ENCODE results near the gene NOTCH4. TPM values are rescaled to one million over a fixed set of nuclear protein-coding genes. Genes with fewer than 3 reads are reported as not detected.
A peak's percentile ranks its signal among the peaks of the same experiment; 100 is the strongest.

Gene NOTCH4
- total and polyA plus RNA-seq, 9 of the 15 experiments (the other 6 are each of a cell fraction or from before 2014, with no cell fraction given) = 0.24 to 4.3 (median 1.7) TPM

DNA sequence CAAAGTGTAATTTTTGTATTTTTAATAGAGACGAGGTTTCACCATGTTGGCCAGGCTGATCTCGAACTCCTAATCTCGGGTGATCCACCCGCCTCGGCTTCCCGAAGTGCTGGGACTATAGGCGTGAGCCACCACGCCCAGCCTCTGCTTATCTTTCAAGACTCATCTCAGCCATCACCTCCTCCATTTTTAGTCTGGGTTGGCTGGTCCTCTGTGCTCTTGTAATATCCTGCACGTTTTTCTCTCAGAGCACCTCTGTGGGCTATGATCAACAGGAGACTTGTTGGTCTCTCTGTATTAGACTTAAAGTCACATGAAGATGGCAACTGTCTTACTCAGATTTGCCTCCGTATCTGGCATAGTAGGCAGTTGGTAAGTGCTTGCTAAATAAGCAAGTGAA, 7.6 kb downstream of the NOTCH4 start:
- no peaks in the 10 kb centered on the region for H3K9me3 ChIP-seq (replicated peaks; ENCODE audit: control insufficient read depth, insufficient read depth, low read depth, low read length)
- FAIRE-seq = peak; percentile 61
- under 1% methylated on average over 10 of the region's 10 CpGs for WGBS (ENCODE audit: insufficient coverage, low coverage, missing lambda C conversion rate)
- H3K4me3 ChIP-seq = no peak overlapping the region
- POLR2A ChIA-PET = no interaction called here
- peak; percentile 67 for ATAC-seq
- in situ Hi-C loops (cut with MboI) = no loop called here
- H3K27ac ChIP-seq (ENCODE audit: extremely low read depth, low read depth, low read length) = no peak overlapping the region
- no peaks in the 10 kb centered on the region for H3K36me3 ChIP-seq (ENCODE audit: control insufficient read depth, insufficient read depth, low read length)
- intact Hi-C loops (cut with micrococcal nuclease) = no loop called here
- H3K9ac ChIP-seq (ENCODE audit: insufficient read depth in 1 of 2, low read depth in 2 of 2, low read length in 2 of 2) = no peak overlapping the region
- no peaks in the 10 kb centered on the region for H3K9me1 ChIP-seq (ENCODE audit: control insufficient read depth, insufficient read depth, low read length)
- H3K4me1 ChIP-seq (replicated peaks in 1 of 2; ENCODE audit: control insufficient read depth in 2 of 2, insufficient read depth in 2 of 2, low read length in 2 of 2) = peaks cover 8 to 16% of the 10 kb centered on the region in 2 experiments; a peak in 4 of 5 replicates
- peak in 3 of 4 experiments; percentile 47 to 73 (median 56) for DNase-seq (ENCODE audit: extremely low read depth in 1 of 4, low spot score in 3 of 4)
- H3K4me2 ChIP-seq (ENCODE audit: insufficient read depth, low read length) = no peak overlapping the region
- peaks cover 12 to 39% of the 10 kb centered on the region in 2 experiments; a peak in 4 of 5 replicates for H3K27me3 ChIP-seq (ENCODE audit: control insufficient read depth in 2 of 2, insufficient read depth in 2 of 2, low read length in 2 of 2)
- no TSS peak for BruUV-seq (replicated peaks)
- CTCF ChIA-PET (ENCODE audit: low intra/inter-chr PET ratio) = no interaction called here
- no peaks in the 10 kb centered on the region; the same call in 1 of the 2 replicates for H4K20me1 ChIP-seq (replicated peaks; ENCODE audit: control insufficient read depth, insufficient read depth, low read length)
- H2AFZ ChIP-seq (ENCODE audit: low read depth, low read length) = peak overlapping the region; percentile 57
- no peaks in the 10 kb centered on the region for H3K79me2 ChIP-seq (ENCODE audit: control insufficient read depth, insufficient read depth, low read length)
- TF ChIP-seq FOXJ3 (CRISPR knock-in tag; IDR thresholded peaks at IDR 0.05) (no peak), RBM34 (IDR thresholded peaks at IDR 0.05; ENCODE audit: borderline replicate concordance, insufficient read depth, low read length) (no peak), ZNF384 (IDR thresholded peaks at IDR 0.05; ENCODE audit: low read depth, low read length) (no peak), ZSCAN32 (CRISPR knock-in tag; IDR thresholded peaks at IDR 0.05) (no peak), SMAD3 (CRISPR knock-in tag; conservative IDR thresholded peaks at IDR 0.05) (peak; percentile 66; the same call in 1 of the 2 replicates), ZBTB17 (CRISPR knock-in tag; IDR thresholded peaks at IDR 0.05) (no peak), SMAD1 (IDR thresholded peaks at IDR 0.05; ENCODE audit: low read depth, low read length, partially characterized antibody) (no peak), ZNF583 (CRISPR knock-in tag; IDR thresholded peaks at IDR 0.05) (peak; percentile 51; the same call in 1 of the 2 replicates), FOXA3 (CRISPR knock-in tag; conservative IDR thresholded peaks at IDR 0.05 in 1 of 2, IDR thresholded peaks at IDR 0.05 in 1 of 2) (no peak), BRD4 (IDR thresholded peaks at IDR 0.05) (no peak), BACH1 (tag; IDR thresholded peaks at IDR 0.05) (no peak), U2AF2 (optimal IDR thresholded peaks at IDR 0.05; ENCODE audit: low read depth, low read length) (no peak), GATA2 (CRISPR knock-in tag; IDR thresholded peaks at IDR 0.05) (peak; percentile 24; the same call in 1 of the 2 replicates)
- TF ChIP-seq, protein P1, sequence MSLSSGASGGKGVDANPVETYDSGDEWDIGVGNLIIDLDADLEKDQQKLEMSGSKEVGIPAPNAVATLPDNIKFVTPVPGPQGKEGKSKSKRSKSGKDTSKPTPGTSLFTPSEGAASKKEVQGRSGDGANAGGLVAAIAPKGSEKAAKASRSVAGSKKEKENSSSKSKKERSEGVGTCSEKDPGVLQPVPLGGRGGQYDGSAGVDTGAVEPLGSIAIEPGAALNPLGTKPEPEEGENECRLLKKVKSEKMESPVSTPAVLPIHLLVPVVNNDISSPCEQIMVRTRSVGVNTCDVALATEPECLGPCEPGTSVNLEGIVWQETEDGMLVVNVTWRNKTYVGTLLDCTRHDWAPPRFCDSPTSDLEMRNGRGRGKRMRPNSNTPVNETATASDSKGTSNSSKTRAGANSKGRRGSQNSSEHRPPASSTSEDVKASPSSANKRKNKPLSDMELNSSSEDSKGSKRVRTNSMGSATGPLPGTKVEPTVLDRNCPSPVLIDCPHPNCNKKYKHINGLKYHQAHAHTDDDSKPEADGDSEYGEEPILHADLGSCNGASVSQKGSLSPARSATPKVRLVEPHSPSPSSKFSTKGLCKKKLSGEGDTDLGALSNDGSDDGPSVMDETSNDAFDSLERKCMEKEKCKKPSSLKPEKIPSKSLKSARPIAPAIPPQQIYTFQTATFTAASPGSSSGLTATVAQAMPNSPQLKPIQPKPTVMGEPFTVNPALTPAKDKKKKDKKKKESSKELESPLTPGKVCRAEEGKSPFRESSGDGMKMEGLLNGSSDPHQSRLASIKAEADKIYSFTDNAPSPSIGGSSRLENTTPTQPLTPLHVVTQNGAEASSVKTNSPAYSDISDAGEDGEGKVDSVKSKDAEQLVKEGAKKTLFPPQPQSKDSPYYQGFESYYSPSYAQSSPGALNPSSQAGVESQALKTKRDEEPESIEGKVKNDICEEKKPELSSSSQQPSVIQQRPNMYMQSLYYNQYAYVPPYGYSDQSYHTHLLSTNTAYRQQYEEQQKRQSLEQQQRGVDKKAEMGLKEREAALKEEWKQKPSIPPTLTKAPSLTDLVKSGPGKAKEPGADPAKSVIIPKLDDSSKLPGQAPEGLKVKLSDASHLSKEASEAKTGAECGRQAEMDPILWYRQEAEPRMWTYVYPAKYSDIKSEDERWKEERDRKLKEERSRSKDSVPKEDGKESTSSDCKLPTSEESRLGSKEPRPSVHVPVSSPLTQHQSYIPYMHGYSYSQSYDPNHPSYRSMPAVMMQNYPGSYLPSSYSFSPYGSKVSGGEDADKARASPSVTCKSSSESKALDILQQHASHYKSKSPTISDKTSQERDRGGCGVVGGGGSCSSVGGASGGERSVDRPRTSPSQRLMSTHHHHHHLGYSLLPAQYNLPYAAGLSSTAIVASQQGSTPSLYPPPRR (CRISPR knock-in tag; IDR thresholded peaks at IDR 0.05; ENCODE audit: borderline replicate concordance) = no peak
- TF ChIP-seq, protein P2, sequence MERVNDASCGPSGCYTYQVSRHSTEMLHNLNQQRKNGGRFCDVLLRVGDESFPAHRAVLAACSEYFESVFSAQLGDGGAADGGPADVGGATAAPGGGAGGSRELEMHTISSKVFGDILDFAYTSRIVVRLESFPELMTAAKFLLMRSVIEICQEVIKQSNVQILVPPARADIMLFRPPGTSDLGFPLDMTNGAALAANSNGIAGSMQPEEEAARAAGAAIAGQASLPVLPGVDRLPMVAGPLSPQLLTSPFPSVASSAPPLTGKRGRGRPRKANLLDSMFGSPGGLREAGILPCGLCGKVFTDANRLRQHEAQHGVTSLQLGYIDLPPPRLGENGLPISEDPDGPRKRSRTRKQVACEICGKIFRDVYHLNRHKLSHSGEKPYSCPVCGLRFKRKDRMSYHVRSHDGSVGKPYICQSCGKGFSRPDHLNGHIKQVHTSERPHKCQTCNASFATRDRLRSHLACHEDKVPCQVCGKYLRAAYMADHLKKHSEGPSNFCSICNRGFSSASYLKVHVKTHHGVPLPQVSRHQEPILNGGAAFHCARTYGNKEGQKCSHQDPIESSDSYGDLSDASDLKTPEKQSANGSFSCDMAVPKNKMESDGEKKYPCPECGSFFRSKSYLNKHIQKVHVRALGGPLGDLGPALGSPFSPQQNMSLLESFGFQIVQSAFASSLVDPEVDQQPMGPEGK (CRISPR knock-in tag; IDR thresholded peaks at IDR 0.05; ENCODE audit: borderline replicate concordance) = no peak
- TF ChIP-seq, protein P3, sequence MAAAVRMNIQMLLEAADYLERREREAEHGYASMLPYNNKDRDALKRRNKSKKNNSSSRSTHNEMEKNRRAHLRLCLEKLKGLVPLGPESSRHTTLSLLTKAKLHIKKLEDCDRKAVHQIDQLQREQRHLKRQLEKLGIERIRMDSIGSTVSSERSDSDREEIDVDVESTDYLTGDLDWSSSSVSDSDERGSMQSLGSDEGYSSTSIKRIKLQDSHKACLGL (CRISPR knock-in tag; IDR thresholded peaks at IDR 0.05; ENCODE audit: borderline replicate concordance, poor library complexity, severe bottlenecking) = no peak

All from K562 (cell line).